Breast epithelium (tissue), 3 donors: ENCODE data around the gene PPP6R3.

ENCODE experiments used
- CTCF ChIP-seq, 3 donors: fragments of 450-650 bp; IDR thresholded peaks; one replicate each; pipeline ENCODE4 v1.5.1; 2016 to 2017; ENCODE audit warnings: antibody characterized with exemption in 3 of 3, mild to moderate bottlenecking in 3 of 3, moderate library complexity in 3 of 3
- POLR2A ChIP-seq: fragments of 450-650 bp; IDR thresholded peaks from one replicate; pipeline ENCODE4 v1.6.1; 2016; ENCODE audit warnings: antibody characterized with exemption, mild to moderate bottlenecking, moderate library complexity
- POLR2AphosphoS5 ChIP-seq, 3 donors: sonication (generic); formaldehyde crosslinking; IDR thresholded peaks; one replicate each; pipeline ENCODE4 v1.6.1; 2017; ENCODE audit warnings: antibody characterized with exemption in 3 of 3

GRCh38 chr11:68610452-68611116 is 150.0 kb downstream of the PPP6R3 start:
- TF ChIP-seq CTCF (IDR thresholded peaks at IDR 0.05), result no peak
- no peak for TF ChIP-seq POLR2AphosphoS5 (IDR thresholded peaks at IDR 0.05)
- no peak for TF ChIP-seq POLR2A
